ELR (cell line): ENCODE data around the gene C19orf85.

Source experiments
- DNase-seq: peaks from one replicate; pipeline ENCODE4 v3.0.0-alpha.2; 2015; ENCODE audit warnings: low read depth

C19orf85 gene

DNA sequence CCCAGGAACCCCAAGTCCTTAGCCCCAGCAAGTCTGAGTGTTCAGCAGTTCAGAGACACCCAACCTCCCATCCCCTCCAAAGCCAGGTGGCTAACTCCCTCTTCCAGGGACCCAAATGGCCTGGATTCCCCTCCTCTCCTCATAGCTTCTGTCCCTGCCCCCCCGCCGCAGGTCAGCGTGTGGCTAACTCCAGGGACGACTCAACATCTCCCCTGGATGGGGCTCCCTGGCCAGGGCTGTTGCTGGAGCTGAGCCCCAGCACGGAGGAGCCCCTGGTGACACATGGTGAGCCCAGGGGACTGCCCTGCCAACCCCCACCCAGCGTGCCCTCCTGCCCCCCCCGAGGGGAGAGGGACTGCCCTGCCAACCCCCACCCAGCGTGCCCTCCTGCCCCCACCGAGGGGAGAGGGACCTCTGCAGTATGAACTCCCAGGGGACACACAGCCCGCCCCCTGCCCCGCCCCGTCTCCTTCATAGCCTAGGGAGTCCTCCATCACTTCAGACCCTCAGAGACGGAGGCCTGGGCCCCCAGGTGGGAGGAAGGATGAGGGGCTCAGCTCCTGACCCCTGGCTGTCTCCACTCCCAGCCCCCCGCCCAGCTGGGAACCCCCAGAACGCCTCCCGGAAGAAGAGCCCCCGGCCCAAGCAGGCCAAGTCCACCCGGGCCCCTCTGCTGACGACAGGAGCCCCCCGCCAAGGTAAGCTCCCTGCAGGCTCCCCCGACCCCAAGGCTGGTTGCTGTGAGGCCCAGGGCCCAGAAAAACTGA, 25.3 kb upstream of the C19orf85 start:
- DNase-seq: no peak

DNA sequence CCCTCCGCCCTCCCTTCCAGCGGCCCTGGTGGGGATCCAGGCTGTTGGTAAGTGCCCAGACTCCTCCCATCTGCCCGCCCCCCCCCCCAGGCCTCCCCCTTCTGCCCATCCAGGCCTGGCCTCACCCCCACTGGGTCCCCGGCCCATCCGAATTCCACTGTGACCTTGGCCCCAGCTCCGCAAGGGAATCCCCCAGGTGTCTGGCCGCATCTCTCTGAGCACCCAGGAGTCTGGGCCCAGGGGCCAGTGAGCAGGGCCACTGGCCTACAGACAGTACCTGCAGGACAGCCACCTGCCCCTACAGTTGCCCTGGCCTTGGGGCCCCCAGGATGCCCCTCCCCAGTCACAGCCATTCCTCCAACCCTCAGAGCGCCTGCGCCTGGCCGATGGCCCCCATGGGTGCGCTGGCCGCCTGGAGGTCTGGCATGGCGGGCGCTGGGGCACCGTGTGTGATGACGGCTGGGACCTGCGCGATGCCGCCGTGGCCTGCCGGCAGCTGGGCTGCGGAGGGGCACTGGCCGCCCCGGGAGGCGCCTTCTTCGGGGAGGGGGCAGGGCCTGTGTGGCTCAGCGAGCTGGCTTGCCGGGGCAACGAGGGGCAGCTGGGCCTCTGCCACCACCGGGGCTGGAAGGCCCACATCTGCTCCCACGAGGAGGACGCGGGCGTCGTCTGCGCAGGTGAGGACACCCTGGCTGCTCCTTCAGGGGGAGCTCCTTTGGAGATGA, 24.6 kb upstream of the C19orf85 start:
- DNase-seq: no peak

DNA sequence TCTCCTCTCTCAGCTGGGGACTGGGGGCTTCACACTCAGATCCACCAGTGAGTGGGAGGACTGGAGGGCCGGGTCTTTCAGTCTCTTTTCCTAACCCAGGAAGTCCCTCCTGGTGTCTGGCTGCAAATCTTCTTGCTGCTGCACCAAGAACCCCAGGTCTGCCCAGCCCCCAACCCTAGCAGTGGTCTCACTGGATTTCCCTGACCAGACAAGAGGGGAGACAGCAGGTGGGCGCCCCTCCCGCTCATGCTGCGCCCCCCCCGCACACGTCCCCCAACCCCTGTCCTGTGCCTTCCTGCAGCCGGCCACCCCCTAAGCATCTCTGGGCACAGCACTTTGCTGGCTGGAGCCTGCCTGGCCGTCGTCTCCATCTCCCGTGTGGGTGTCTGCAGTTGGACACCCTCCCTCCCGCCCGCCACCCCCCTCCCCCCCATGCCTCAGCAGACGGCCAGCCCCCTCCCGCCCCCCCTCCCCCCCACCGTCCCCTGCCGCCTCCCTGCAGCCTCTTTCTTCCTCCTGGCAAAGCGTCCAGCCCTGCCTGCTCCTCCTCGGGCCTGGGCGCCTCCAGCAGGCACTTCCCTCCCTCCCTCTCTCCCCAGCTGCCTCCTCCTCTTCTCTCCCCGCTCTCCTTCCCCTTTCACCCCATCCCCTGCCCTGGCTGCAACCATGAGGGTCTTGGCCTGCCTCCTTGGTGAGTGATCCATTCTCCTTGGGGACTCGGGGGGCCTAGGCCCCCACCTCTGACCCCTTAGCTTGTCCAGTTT, 23.6 kb upstream of the C19orf85 start, which contains the start of gene SSC5D:
Gene SSC5D (plus strand): TSS at position 513 of the 764 bp plus-strand sequence. CDS start 154 bp downstream, at position 667.
- peak; percentile 46 for DNase-seq

DNA sequence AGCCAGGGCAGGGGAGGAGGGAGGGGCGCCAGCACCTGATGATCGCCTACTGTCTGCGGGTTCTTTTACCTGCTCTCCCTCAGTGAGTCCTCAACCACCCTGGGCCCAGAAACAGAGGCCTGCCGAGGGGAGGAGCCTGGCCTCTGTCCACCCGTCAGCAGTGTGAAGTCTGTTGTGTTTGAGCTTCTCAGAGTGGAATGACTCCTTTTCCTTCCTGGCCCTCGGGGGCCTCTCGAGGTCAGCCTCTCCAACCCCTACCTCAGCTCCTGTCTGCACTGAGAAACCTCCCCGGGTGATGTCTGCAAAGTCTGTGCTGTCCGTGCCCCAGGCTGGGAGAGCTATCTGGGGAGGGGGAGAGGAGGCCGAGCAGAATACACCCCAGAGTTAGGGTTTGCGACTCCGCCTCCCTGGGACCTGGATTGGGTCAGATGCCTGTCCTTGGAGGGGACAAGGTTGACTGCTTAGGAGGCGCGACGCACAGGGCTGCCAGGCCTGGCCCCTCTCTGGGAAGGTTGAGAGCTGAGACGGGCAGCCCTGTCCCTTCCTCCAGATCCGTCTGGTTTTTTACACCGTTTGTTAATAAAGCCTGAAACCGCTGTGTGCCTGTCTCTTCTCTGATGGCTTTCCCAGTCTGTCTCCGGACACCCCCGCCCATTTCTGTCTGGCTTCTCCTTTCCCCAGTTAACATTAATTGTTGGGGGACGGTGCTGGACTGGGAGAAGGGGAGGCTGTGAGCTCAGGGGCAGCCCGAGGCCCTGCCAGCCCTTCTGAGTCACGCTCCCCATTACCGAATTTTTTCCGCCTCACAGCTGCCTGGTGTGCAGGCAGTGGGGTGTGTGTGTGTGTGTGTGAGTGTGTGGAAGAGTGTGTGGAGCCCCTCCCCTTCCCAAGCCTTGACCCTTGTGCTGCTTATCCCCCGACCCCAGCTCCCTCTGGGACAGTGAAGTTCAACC, 22.7 kb upstream of the C19orf85 start:
- DNase-seq: peak; percentile 89

DNA sequence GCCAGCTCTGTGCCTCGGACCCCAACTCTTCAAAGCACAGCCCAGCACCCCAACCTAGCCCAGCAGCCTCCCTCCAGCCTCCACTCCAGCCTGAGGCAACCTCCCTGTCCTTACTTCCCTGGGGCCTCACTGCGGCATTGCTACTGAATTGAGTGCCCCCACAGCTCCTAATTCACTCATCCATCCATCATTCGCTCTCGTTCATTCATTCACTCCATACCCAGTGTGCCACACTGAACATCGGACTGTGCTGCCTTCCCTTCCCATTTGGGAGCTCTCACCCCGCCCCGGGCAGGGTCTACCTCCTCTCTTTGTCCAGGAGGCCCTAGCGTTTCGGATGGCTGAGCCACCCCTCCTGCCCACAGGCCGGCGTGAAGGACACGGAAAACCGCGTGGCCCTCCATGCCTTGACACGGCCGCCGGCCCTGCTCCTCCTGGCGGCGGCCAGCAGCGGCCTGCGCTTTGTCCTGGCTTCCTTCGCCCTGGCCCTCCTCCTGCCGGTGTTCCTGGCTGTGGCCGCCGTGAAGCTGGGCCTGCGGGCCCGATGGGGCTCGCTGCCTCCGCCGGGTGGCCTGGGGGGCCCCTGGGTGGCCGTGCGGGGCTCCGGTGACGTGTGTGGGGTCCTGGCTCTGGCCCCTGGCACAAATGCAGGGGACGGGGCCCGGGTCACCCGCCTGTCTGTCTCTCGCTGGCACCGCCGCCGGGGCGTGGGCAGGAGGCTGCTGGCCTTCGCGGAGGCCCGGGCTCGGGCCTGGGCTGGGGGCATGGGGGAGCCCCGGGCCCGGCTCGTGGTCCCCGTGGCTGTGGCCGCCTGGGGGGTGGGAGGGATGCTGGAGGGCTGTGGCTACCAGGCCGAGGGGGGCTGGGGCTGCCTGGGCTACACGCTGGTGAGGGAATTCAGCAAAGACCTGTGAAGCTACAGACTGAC, 21.8 kb upstream of the C19orf85 start:
- no peak for DNase-seq

DNA sequence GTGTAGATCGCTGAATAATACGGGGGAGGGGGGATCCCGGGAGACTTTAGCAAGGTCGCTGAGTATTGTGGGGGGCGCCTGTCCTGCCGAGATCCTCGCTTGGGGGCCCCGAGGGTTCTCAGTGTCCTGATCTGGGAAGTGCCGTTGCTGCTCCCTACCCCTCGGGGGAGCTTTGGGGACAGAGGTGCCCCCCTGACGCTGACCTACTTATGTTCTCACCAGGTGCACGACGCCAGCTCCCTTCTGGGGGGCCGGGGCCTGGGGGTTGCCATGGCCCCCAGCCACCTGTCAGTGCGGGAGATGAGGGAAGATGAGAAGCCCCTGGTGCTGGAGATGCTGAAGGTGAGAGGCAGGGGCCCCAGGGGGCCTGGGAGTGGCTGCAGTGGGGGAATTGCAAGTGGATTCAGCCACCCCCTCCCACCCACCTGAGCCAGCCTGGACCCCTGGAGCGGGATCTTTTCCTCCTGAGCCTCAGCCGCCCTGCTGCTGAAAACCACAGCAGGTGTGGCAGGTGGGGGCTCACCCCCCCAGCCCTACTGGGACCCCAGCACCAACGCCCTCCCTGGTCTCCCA, 21.0 kb upstream of the C19orf85 start:
- DNase-seq: peak; percentile 23

DNA sequence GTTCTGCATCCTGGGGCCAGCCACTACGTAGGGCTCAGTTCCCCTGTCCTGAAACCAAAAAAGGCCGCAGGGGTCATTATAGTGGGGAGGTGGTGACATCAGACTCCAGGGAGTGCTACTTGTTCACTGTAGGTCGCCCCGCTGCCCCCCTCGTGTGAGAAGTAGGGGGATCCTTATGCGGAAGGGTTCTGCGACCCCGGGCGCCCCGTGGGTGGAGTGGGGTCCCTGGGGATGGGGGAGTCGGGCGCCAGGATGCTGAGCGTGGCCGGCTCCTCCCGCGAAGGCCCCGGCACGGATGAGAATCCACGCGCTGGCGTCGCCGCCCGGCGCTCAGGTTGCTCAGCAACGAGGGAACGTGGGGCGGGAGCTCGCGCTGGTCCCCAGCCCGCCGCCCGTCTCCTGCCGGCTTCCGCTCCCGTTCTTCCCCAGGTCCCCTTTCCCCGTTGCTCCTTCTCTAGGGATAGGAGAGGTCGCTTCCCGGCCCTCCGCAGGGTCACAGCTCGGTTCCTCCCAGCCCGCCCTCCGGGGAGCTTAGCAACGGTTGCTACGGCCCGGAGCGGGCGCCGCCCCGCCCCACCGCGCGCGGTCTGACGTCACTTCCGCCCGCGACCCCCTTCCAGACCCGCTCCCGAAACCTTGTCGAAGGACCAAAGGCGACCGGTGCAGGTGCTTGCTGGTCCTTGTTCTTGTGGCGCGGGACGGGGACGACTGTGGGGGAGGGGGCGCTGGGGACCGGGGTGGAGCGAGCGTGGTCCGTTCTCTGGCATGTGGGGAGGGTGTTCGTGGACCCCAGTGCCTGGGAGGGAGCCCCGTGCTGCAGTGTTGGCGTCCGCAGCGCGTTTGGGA, 20.3 kb upstream of the C19orf85 start, which contains the start of gene NAT14:
Gene NAT14 (plus strand): TSS at position 596 of the 846 bp plus-strand sequence. CDS start 521 bp downstream, outside the sequence.
- DNase-seq: peak; percentile 74

DNA sequence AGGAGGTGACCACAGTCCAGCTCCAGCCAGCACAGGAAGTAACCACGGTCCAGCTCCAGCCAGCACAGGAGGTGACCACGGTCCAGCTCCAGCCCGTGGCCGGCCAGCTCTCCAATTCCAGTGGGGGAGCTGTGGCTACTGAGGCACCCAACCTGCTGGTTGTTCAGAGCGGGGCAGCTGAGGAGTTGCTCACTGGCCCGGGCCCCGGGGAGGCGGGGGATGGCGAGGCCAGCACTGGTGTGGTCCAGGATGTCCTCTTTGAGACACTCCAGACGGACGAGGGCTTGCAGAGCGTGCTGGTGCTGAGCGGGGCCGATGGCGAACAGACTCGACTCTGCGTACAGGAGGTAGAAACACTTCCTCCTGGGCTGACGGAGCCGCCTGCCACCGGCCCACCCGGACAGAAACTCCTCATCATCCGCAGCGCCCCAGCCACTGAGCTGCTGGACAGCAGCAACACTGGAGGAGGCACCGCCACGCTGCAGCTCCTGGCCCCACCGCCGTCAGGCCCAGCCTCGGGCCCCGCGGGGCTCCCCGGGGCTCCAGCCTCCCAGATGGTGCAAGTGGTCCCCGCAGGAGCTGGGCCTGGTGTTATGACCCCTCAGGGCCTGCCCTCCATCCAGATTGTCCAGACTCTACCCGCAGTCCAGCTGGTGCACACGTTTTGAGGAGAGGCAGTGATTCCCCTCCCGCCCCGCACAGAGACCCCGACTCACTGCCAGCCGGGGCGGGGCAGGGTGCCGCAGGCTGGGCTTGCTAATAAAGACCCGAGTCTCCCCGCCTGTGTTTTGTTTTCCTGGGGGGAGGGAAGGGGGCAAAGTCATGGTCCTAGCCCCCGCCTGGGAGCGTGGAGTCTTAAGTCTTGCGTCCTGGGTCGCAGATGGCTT, 19.4 kb upstream of the C19orf85 start:
- DNase-seq: no peak

DNA sequence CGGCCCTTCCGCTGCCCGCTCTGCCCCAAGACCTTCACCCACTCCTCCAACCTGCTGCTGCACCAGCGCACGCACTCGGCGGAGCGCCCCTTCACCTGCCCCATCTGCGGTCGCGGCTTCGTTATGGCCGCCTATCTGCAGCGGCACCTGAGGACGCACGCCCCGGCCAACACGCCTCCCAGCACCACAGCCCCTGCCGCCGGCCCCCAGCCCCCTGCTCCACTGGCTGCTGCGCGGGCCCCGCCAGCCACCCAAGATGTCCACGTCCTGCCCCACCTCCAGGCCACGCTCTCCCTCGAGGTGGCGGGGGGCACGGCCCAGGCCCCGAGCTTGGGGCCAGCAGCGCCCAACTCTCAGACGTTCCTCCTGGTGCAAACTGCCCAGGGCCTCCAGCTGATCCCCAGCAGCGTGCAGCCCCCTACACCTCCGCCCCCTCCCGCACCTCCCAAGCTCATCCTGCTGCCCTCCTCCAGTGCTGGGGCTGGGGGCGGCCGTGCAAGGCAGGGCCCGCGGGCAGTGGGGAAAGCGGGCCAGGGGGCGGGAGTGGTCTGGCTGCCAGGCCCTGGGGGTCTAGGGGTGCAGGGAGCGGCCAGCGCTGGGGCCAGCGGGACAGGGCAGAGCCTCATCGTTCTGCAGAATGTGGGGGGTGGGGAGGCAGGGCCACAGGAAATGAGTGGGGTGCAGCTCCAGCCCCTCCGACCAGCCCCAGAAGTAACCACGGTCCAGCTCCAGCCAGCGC, 18.6 kb upstream of the C19orf85 start:
- no peak for DNase-seq

DNA sequence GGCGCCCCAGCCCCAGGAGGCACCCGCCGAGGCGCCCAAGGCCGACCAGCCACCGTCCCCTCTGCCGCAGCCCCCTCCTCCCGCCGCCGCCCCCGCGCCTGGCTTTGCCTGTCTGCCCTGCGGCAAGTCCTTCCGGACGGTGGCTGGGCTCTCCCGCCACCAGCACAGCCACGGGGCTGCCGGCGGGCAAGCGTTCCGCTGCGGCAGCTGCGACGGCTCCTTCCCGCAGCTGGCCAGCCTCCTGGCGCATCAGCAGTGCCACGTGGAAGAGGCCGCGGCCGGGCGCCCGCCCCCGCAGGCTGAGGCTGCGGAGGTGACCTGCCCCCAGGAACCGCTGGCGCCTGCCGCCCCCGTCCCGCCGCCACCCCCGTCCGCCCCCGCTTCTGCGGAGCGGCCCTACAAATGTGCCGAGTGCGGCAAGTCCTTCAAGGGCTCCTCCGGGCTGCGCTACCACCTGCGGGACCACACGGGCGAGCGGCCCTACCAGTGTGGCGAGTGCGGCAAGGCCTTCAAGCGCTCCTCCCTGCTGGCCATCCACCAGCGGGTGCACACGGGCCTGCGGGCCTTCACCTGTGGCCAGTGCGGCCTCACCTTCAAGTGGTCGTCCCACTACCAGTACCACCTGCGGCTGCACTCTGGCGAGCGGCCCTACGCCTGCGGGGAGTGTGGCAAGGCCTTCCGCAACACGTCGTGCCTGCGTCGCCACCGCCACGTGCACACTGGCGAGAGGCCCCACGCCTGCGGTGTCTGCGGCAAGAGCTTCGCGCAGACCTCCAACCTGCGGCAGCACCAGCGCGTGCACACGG, 17.8 kb upstream of the C19orf85 start:
- no peak for DNase-seq

DNA sequence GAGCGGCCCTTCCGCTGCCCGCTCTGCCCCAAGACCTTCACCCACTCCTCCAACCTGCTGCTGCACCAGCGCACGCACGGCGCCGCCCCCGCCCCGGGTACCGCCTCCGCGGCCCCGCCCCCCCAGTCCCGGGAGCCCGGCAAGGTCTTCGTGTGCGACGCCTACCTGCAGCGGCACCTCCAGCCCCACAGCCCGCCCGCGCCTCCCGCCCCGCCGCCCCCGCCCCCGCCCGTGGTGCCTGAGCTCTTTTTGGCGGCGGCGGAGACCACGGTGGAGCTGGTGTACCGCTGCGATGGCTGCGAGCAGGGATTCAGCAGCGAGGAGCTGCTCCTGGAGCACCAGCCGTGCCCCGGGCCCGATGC, 17.2 kb upstream of the C19orf85 start:
- DNase-seq: no peak

DNA sequence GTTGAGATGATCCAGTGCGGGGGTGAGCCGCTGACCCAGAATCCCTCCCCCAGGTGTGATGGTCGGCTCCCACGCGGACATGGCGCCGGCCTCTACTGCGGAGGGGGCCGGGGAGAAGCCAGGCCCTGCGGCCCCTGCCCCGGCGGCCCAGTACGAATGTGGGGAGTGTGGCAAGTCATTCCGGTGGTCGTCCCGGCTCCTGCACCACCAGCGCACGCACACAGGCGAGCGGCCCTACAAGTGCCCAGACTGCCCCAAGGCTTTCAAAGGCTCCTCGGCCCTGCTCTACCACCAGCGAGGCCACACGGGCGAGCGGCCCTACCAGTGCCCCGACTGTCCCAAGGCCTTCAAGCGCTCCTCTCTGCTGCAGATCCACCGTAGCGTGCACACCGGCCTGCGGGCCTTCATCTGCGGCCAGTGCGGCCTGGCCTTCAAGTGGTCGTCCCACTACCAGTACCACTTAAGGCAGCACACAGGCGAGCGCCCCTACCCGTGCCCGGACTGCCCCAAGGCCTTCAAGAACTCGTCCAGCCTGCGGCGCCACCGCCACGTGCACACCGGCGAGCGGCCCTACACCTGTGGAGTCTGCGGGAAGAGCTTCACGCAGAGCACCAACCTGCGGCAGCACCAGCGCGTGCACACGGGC, 16.7 kb upstream of the C19orf85 start:
- no peak for DNase-seq

DNA sequence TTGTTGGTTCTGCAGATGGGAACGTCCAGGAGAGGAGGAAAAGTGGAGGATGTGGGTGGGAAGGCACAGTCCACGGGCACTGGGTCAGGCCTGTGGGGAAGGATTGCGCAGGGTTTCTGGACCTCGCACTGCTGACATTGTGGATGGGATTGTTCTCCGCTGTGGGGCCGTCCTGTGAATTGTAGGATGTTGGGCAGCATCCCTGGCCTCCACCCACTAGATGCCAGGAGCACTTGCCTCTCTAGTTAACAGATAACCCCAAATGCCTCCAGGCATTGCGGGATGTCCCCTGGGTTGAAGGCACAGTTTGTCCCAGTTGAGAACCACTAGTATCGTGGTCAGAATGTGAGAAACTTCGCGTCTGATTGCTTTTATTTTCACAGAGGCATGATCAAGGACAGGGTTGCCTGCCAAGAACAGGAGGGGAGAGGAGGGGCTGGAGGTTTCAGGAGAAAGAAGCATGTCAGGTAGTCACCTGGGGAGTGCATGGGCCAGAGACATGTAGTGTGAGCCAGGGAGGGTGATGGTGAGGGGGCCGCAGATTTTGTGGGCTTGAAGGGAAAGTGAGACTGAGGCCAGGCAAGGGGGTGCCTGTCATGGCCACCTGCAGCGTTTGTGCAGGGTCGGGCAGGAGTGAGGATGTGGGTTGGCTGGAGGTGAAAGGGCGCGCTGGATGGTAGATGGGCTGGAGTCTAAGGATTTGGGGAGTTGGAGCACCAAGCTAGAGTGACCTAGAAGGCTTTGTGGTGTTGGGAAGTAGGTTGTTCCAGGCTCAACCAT, 15.1 kb upstream of the C19orf85 start:
- no peak for DNase-seq

DNA sequence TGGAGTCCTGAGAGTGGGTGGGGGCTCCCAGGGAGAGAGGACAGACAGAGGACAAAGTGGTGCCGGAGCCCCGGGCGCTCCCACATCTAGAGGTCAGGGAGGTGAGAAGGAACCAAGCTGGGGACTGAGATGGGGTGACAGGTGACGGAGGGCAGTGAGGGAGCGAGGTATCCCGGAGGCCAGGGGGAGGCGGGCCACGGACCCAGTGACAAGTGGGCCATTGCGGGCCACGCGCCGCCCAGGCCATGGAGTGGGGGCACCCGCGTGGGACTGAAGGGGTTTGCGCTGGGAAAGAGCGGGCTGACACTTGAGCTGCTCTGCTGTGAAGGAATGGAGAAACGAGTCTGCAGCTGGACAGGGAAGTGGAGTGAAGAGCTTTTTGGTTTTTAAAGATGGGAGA, 14.5 kb upstream of the C19orf85 start:
- DNase-seq: no peak

DNA sequence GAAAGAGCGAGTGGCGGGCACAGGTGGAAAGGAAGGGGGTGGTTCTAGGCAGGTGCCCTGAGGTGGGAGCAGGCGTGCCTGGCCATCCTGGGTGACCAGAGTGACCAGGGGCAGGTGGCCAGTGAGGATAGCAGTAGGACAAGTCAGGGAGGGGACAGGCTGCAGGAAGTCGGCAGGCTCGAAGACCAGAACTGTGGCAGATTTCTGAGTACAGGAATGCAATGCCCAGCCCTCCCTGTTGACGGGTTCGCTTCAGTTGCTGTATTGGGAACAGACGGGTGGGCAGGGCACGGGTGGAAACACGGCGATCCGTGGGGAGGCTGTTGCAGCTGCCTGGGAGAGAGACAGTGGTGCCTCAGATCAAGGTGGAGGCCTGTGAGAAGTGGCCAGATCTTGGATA, 13.8 kb upstream of the C19orf85 start:
- no peak for DNase-seq
